GM10248 (cell line): ENCODE results near the gene DPYD.

Source experiments
- CTCF ChIA-PET: fragments of 300-600 bp; sonication (Branson Sonifier 250); formaldehyde crosslinking; extraction: SDS; loops from one replicate; lab custom pipeline; 2021; ENCODE audit warnings: antibody characterized with exemption; lab: Yijun Ruan, JAX
- POLR2A ChIA-PET: fragments of 350-650 bp; sonication (Branson Sonifier 250); formaldehyde crosslinking; extraction: SDS; loops from one replicate; lab custom pipeline; 2020; ENCODE audit warnings: antibody characterized with exemption; lab: Yijun Ruan, JAX
- DNase-seq: peaks from one replicate; pipeline ENCODE4 v3.0.0; 2012; ENCODE audit errors: extremely low spot score
- CTCF ChIP-seq: IDR thresholded peaks from 2 replicates; pipeline ENCODE4 v1.5.1; 2012; ENCODE audit warnings: mild to moderate bottlenecking, low read depth; ENCODE audit errors: extremely low read depth, missing control alignments, control extremely low read depth

Gene DPYD

GRCh38 chr1:97500760-97501159 is 420.1 kb downstream of the DPYD start:
- no peak for DNase-seq
- TF ChIP-seq CTCF, result no peak
- CTCF ChIA-PET, result interaction anchor here (1.3 to 1.4 kb wide), 2 partner anchors 11 to 48 kb away, joined by 3 read pairs; no protein-coding TSS in a partner anchor
- POLR2A ChIA-PET, result no interaction called here

GRCh38 chr1:97499667-97500066 is 421.2 kb downstream of the DPYD start:
- DNase-seq, result no peak

GRCh38 chr1:97489834-97490233 is 431.0 kb downstream of the DPYD start:
- DNase-seq, result no peak
- POLR2A ChIA-PET, result no interaction called here
- CTCF ChIA-PET, result interaction anchor here (1.2 to 1.5 kb wide), 3 partner anchors 11 to 24 kb away, joined by 3 to 4 read pairs (median 3); no protein-coding TSS in a partner anchor
- no peak for TF ChIP-seq CTCF

More at GRCh38 chr1:97499667-97500066, 421.2 kb downstream of the DPYD start:
- ChIA-PET POLR2A (no interaction called here), CTCF (interaction anchor here (1.3 kb wide), 1 partner anchor 10 kb away, joined by 3 read pairs; no protein-coding TSS in a partner anchor)
- TF ChIP-seq CTCF, result no peak

- CTCF ChIA-PET, result interaction anchor here (1.3 to 1.5 kb wide), 3 partner anchors 8 to 16 kb away, joined by 3 to 4 read pairs (median 3); no protein-coding TSS in a partner anchor
- no peak for DNase-seq
- no peak for TF ChIP-seq CTCF
- POLR2A ChIA-PET, result no interaction called here
Measured at GRCh38 chr1:97488530-97488929, 432.3 kb downstream of the DPYD start.

- DNase-seq, result no peak
- ChIA-PET CTCF (interaction anchor here (1.3 kb wide), 1 partner anchor 10 kb away, joined by 5 read pairs; no protein-coding TSS in a partner anchor), POLR2A (no interaction called here)
- TF ChIP-seq CTCF, result no peak
Measured at GRCh38 chr1:97482022-97482421, 438.8 kb downstream of the DPYD start.

GRCh38 chr1:97467445-97467844 is 453.4 kb downstream of the DPYD start:
- TF ChIP-seq CTCF, result no peak
- no peak for DNase-seq
- POLR2A ChIA-PET, result no interaction called here
- CTCF ChIA-PET, result no interaction called here
